GM12878 (cell line): ENCODE results near the gene SEPTIN11.

Experiments
- ASH2L ChIP-seq: fragments of 300-600, 200-600 bp; sonication (generic); IDR thresholded peaks from 2 replicates; pipeline ENCODE4 v1.6.1; 2017; ENCODE audit warnings: low read depth, mild to moderate bottlenecking, borderline replicate concordance
- CHD1 ChIP-seq: IDR thresholded peaks from 2 replicates; pipeline ENCODE4 v1.6.1; 2012; ENCODE audit warnings: low read depth, low read length, improper control_type of control experiment
- CTCF ChIP-seq, 3 experiments: IDR thresholded peaks in 2 of 3; conservative IDR thresholded peaks in 1 of 3; 2 replicates each; pipeline ENCODE4 v1.5.1; 2011; ENCODE audit warnings: low read depth in 3 of 3, low read length in 3 of 3, mild to moderate bottlenecking in 3 of 3, control low read depth in 2 of 3, moderate library complexity in 2 of 3, inconsistent platforms in 1 of 3, mixed read lengths in 1 of 3; ENCODE audit not compliant: control insufficient read depth in 2 of 3, insufficient read depth in 1 of 3; ENCODE audit errors: extremely low read depth in 1 of 3
- EZH2 ChIP-seq: IDR thresholded peaks from 2 replicates; pipeline ENCODE4 v1.6.1; 2012; ENCODE audit warnings: low read depth, mild to moderate bottlenecking, control low read depth, inconsistent platforms, low read length, borderline replicate concordance; ENCODE audit not compliant: control insufficient read depth
- MLLT1 ChIP-seq: fragments of 450-650 bp; IDR thresholded peaks from 2 replicates; pipeline ENCODE4 v1.6.1; 2016; ENCODE audit warnings: mild to moderate bottlenecking
- SREBF2 ChIP-seq: IDR thresholded peaks from 2 replicates; pipeline ENCODE4 v1.6.1; 2012; ENCODE audit warnings: mild to moderate bottlenecking, low read length
- STAT3 ChIP-seq: IDR thresholded peaks from 2 replicates; pipeline ENCODE4 v1.6.1; 2011; ENCODE audit warnings: low read depth, low read length, improper control_type of control experiment
- SUPT20H ChIP-seq: IDR thresholded peaks from 2 replicates; pipeline ENCODE4 v1.6.1; 2011; ENCODE audit warnings: low read depth, mild to moderate bottlenecking, low read length, moderate library complexity, borderline replicate concordance; ENCODE audit not compliant: control insufficient read depth
- USF2 ChIP-seq: IDR thresholded peaks from 2 replicates; pipeline ENCODE4 v1.6.1; 2011; ENCODE audit warnings: low read depth, low read length, improper control_type of control experiment, borderline replicate concordance
- ZNF274 ChIP-seq: IDR thresholded peaks from one replicate; pipeline ENCODE4 v1.8.0; 2011; ENCODE audit not compliant: insufficient read length, insufficient read depth

- TF ChIP-seq USF2 = no peak
- TF ChIP-seq CTCF (IDR thresholded peaks at IDR 0.05 in 2 of 3, conservative IDR thresholded peaks at IDR 0.05 in 1 of 3; ENCODE audit: control insufficient read depth in 2 of 3, extremely low read depth in 1 of 3, insufficient read depth in 1 of 3, low read depth in 3 of 3, low read length in 3 of 3) = no peak
- no peak for TF ChIP-seq STAT3
- TF ChIP-seq ZNF274 = no peak
- no peak for TF ChIP-seq ASH2L
- no peak for TF ChIP-seq EZH2
- TF ChIP-seq SREBF2 = no peak
- TF ChIP-seq MLLT1 = no peak
- no peak for TF ChIP-seq CHD1
- TF ChIP-seq SUPT20H = no peak
Measured at GRCh38 chr4:76964769-76965168, 15.2 kb downstream of the SEPTIN11 start.
